H9 (cell line): ENCODE data around the gene PCDHA11. TPM values are rescaled to one million over a fixed set of nuclear protein-coding genes. Genes with fewer than 3 reads are reported as not detected.

Source experiments
- DNase-seq: peaks from one replicate; pipeline ENCODE4 v3.0.0-alpha.2; 2017
- H2AFZ ChIP-seq: one replicate; pipeline ENCODE4 v1.6.1; 2013; ENCODE audit warnings: mild to moderate bottlenecking, low read length, control low read depth, moderate library complexity
- H2AK5ac ChIP-seq: 2 replicates; pipeline ENCODE4 v1.6.1; 2013; ENCODE audit warnings: low read length, control low read depth, mixed read lengths; ENCODE audit not compliant: insufficient read length
- H2BK120ac ChIP-seq: one replicate; pipeline ENCODE4 v1.6.1; 2013; ENCODE audit warnings: low read depth, mild to moderate bottlenecking, low read length, control low read depth, inconsistent platforms; ENCODE audit not compliant: poor library complexity, severe bottlenecking
- H2BK12ac ChIP-seq: 2 replicates; pipeline ENCODE4 v1.6.1; 2013; ENCODE audit warnings: low read length, control low read depth, mixed read lengths, low read depth; ENCODE audit not compliant: insufficient read length
- H2BK15ac ChIP-seq: 2 replicates; pipeline ENCODE4 v1.6.1; 2013; ENCODE audit warnings: low read depth, low read length, control low read depth
- H2BK20ac ChIP-seq: one replicate; pipeline ENCODE4 v1.6.1; 2013; ENCODE audit warnings: low read depth, mild to moderate bottlenecking, low read length, control low read depth, inconsistent platforms; ENCODE audit not compliant: poor library complexity, severe bottlenecking
- H2BK5ac ChIP-seq: 2 replicates; pipeline ENCODE4 v1.6.1; 2013; ENCODE audit warnings: low read length, control low read depth, mixed read lengths; ENCODE audit not compliant: insufficient read length
- H3K14ac ChIP-seq: 2 replicates; pipeline ENCODE4 v1.6.1; 2013; ENCODE audit warnings: low read length, control low read depth; ENCODE audit not compliant: insufficient read depth
- H3K18ac ChIP-seq: 2 replicates; pipeline ENCODE4 v1.6.1; 2013; ENCODE audit warnings: low read depth, mild to moderate bottlenecking, mixed read lengths, low read length, control low read depth; ENCODE audit not compliant: insufficient read length
- H3K23ac ChIP-seq: 2 replicates; pipeline ENCODE4 v1.6.1; 2013; ENCODE audit warnings: low read length, control low read depth, mixed read lengths, low read depth; ENCODE audit not compliant: insufficient read length
- H3K23me2 ChIP-seq: 2 replicates; pipeline ENCODE4 v1.6.1; 2013; ENCODE audit warnings: low read depth, mild to moderate bottlenecking, mixed read lengths, low read length, control low read depth; ENCODE audit not compliant: insufficient read length, poor library complexity, severe bottlenecking
- H3K27ac ChIP-seq: 2 replicates; pipeline ENCODE4 v1.5.1; 2013; ENCODE audit warnings: low read length, control low read depth, mixed read lengths, low read depth; ENCODE audit not compliant: insufficient read length
- H3K27me3 ChIP-seq: 2 replicates; pipeline ENCODE4 v1.6.1; 2013; ENCODE audit warnings: low read length, control low read depth, inconsistent platforms; ENCODE audit not compliant: insufficient read depth
- H3K4ac ChIP-seq: 2 replicates; pipeline ENCODE4 v1.6.1; 2013; ENCODE audit warnings: low read depth, mild to moderate bottlenecking, control low read depth, inconsistent platforms, low read length, moderate library complexity
- H3K4me1 ChIP-seq: 2 replicates; pipeline ENCODE4 v1.6.1; 2013; ENCODE audit warnings: low read length, control low read depth, inconsistent platforms; ENCODE audit not compliant: insufficient read depth
- H3K4me2 ChIP-seq: 2 replicates; pipeline ENCODE4 v1.6.1; 2013; ENCODE audit warnings: low read length, control low read depth, mixed read lengths; ENCODE audit not compliant: insufficient read length, insufficient read depth
- H3K56ac ChIP-seq: 2 replicates; pipeline ENCODE4 v1.6.1; 2013; ENCODE audit warnings: low read depth, mild to moderate bottlenecking, mixed read lengths, low read length, control low read depth; ENCODE audit not compliant: insufficient read length
- H3K79me1 ChIP-seq: 2 replicates; pipeline ENCODE4 v1.6.1; 2013; ENCODE audit warnings: low read depth, mild to moderate bottlenecking, moderate library complexity, low read length, control low read depth, inconsistent platforms; ENCODE audit not compliant: insufficient read depth, poor library complexity, severe bottlenecking
- H3K79me2 ChIP-seq: 2 replicates; pipeline ENCODE4 v1.6.1; 2013; ENCODE audit warnings: low read length, control low read depth, inconsistent platforms; ENCODE audit not compliant: insufficient read depth
- H3K9ac ChIP-seq: 2 replicates; pipeline ENCODE4 v1.6.1; 2013; ENCODE audit warnings: low read length, control low read depth, mixed read lengths; ENCODE audit not compliant: insufficient read length; ENCODE audit errors: extremely low read depth
- H3K9me3 ChIP-seq: one replicate; pipeline ENCODE4 v1.6.1; 2013; ENCODE audit warnings: low read depth, low read length, inconsistent platforms; ENCODE audit not compliant: control insufficient read depth
- H3T11ph ChIP-seq: one replicate; pipeline ENCODE4 v1.6.1; 2013; ENCODE audit warnings: mild to moderate bottlenecking, low read length, control low read depth, inconsistent platforms
- H4K20me1 ChIP-seq: one replicate; pipeline ENCODE4 v1.6.1; 2013; ENCODE audit not compliant: control insufficient read depth, insufficient read length, insufficient read depth
- H4K5ac ChIP-seq: 2 replicates; pipeline ENCODE4 v1.6.1; 2013; ENCODE audit warnings: low read depth, mild to moderate bottlenecking, mixed read lengths, low read length, control low read depth; ENCODE audit not compliant: insufficient read length
- H4K8ac ChIP-seq: replicated peaks from 2 replicates; pipeline ENCODE4 v1.6.1; 2013; ENCODE audit warnings: low read length, control low read depth, mixed read lengths, low read depth; ENCODE audit not compliant: insufficient read length
- H4K91ac ChIP-seq: 2 replicates; pipeline ENCODE4 v1.6.1; 2013; ENCODE audit warnings: low read depth, mild to moderate bottlenecking, moderate library complexity, mixed read lengths, low read length, control low read depth; ENCODE audit not compliant: insufficient read length
- H3K27ac Mint-ChIP-seq, 3 experiments: 2 replicates in 2 of 3; 3 replicates in 1 of 3; pipeline ENCODE4 v1.8.0; 2020 to 2021; ENCODE audit warnings: mixed read lengths in 3 of 3, mild to moderate bottlenecking in 1 of 3, moderate library complexity in 1 of 3
- H3K27me3 Mint-ChIP-seq: 2 replicates; pipeline ENCODE4 v1.8.0; 2021; ENCODE audit warnings: low read depth, mild to moderate bottlenecking, moderate library complexity, mixed read lengths
- H3K36me3 Mint-ChIP-seq, 3 experiments: 2 replicates in 2 of 3; 3 replicates in 1 of 3; pipeline ENCODE4 v1.8.0; 2020 to 2021; ENCODE audit warnings: low read depth in 3 of 3, mixed read lengths in 3 of 3; ENCODE audit not compliant: insufficient read depth in 1 of 3
- H3K4me1 Mint-ChIP-seq, 2 experiments: 2 replicates each; pipeline ENCODE4 v1.8.0; 2020; ENCODE audit warnings: mixed read lengths in 2 of 2
- H3K4me3 Mint-ChIP-seq, 2 experiments: 2 replicates in 1 of 2; 3 replicates in 1 of 2; pipeline ENCODE4 v1.8.0; 2020 to 2021; ENCODE audit warnings: mild to moderate bottlenecking in 2 of 2, mixed read lengths in 2 of 2, moderate library complexity in 1 of 2
- H3K9me3 Mint-ChIP-seq, 2 experiments: 2 replicates in 1 of 2; 3 replicates in 1 of 2; pipeline ENCODE4 v1.8.0; 2020; ENCODE audit warnings: mild to moderate bottlenecking in 2 of 2, mixed read lengths in 2 of 2, moderate library complexity in 1 of 2
- CTCF ChIP-seq: fragments of 200-600 bp; sonication (generic); conservative IDR thresholded peaks from 3 replicates; pipeline ENCODE4 v1.8.0; 2021; ENCODE audit warnings: antibody characterized with exemption, mild to moderate bottlenecking
- WGBS: extraction: QIAGEN DNeasy Blood & Tissue Kit; methylation state at CpG from one replicate; pipeline ENCODE4 v1.1.7; 2013; ENCODE audit warnings: missing lambda C conversion rate, low lambda C conversion rate, mixed read lengths; ENCODE audit not compliant: insufficient read length; ENCODE audit errors: extremely low coverage; 5-methylcytosine and 5-hydroxymethylcytosine counted together
- total RNA-seq: library from RNA; stranded (reverse); gene quantifications from 2 replicates; pipeline ENCODE4 v1.2.1, GENCODE V29; 2021

PCDHA11 gene
- total RNA-seq, 1 experiment from 2014 or later = 6.3 TPM

GRCh38 chr5:140883927-140884697 lies 15.4 kb downstream of the PCDHA11 start:
- Histone ChIP-seq H4K5ac (no peak overlapping the region), H3K9ac (no peak overlapping the region), H3K79me1 (no peaks in the 10 kb centered on the region), H3K27ac (no peak overlapping the region), H3K14ac (no peak overlapping the region; the same call in 1 of the 2 replicates), H2BK5ac (no peak overlapping the region), H3K18ac (no peak overlapping the region), H2BK12ac (no peak overlapping the region), H4K8ac (no peak overlapping the region), H3K23me2 (peaks cover 2% of the 10 kb centered on the region), H3K56ac (no peak overlapping the region), H3K4me2 (no peak overlapping the region), H3K27me3 (no peaks in the 10 kb centered on the region), H3K4ac (no peak overlapping the region), H3K23ac (no peak overlapping the region), H3K9me3 (no peaks in the 10 kb centered on the region), H3K4me1 (no peaks in the 10 kb centered on the region), H4K20me1 (no peaks in the 10 kb centered on the region), H3K79me2 (peaks cover 2% of the 10 kb centered on the region; the same call in 1 of the 2 replicates), H2AK5ac (no peak overlapping the region), H2BK15ac (no peak overlapping the region), H3T11ph (no peak overlapping the region), H4K91ac (no peak overlapping the region), H2BK20ac (no peak overlapping the region), H2BK120ac (no peak overlapping the region), H2AFZ (no peak overlapping the region)
- no peak for TF ChIP-seq CTCF
- WGBS = no CpG with 5 or more reads among the region's 79 CpGs
- Mint-ChIP-seq H3K9me3 (no peaks in the 10 kb centered on the region), H3K36me3 (peaks cover 3 to 5% (median 4%) of the 10 kb centered on the region in 3 experiments; a peak in 6 of 7 replicates), H3K27me3 (no peaks in the 10 kb centered on the region), H3K27ac (no peak overlapping the region), H3K4me1 (no peaks in the 10 kb centered on the region; a peak in 1 of 4 replicates), H3K4me3 (no peak overlapping the region)
- DNase-seq = peak; percentile 40
